ENCODE results near the gene TP53INP2.
"Not testable (repeated sequence)": the region's sequence is repeated elsewhere in the genome, so short reads cannot be mapped to it uniquely, and the experiment has no call there.

The TP53INP2 gene, protein sequence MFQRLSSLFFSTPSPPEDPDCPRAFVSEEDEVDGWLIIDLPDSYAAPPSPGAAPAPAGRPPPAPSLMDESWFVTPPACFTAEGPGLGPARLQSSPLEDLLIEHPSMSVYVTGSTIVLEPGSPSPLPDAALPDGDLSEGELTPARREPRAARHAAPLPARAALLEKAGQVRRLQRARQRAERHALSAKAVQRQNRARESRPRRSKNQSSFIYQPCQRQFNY

GRCh38 chr20:34704177-34705007 lies at the start of gene TP53INP2:
TSS of gene TP53INP2 (plus strand) at chr20:34704344. CDS start at chr20:34708740, 4,396 bp downstream.
- peaks cover 27% of the 10 kb centered on the region for H3K27me3 ChIP-seq (ENCODE audit: control insufficient read depth, insufficient read depth, low read length)
- peaks cover 10% of the 10 kb centered on the region; the same call in 1 of the 2 replicates for H3K4me1 ChIP-seq (ENCODE audit: control insufficient read depth, insufficient read depth, low read length)
- H3K9ac ChIP-seq (ENCODE audit: low read length): peak within 1 kb of the TSS; percentile 73
- peak within 1 kb of the TSS; percentile 87 for H3K4me3 ChIP-seq (ENCODE audit: low read depth, low read length)
- H3K36me3 ChIP-seq (ENCODE audit: control insufficient read depth, insufficient read depth, low read length): no peaks in the 10 kb centered on the region
- H3K9me3 ChIP-seq (ENCODE audit: control insufficient read depth, insufficient read depth, low read depth, low read length): no peaks in the 10 kb centered on the region
- peak within 1 kb of the TSS; percentile 92 for H3K27ac ChIP-seq (ENCODE audit: low read depth, low read length)

DNA sequence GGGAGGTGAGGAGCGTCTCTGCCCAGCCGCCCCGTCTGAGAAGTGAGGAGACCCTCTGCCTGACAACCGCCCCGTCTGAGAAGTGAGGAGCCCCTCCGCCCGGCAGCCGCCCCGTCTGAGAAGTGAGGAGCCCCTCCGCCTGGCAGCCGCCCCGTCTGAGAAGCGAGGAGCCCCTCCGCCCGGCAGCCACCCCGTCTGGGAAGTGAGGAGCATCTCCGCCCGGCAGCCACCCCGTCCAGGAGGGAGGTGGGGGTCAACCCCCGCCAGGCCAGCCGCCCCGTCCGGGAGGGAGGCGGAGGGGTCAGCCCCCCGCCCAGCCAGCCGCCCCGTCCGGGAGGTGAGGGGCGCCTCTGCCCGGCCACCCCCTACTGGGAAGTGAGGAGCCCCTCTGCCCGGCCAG lies 45.5 kb upstream of the TP53INP2 start:
- not testable (repeated sequence) for H3K36me3 ChIP-seq (ENCODE audit: control insufficient read depth, insufficient read depth, low read length); H3K9ac ChIP-seq (ENCODE audit: low read length); H3K4me1 ChIP-seq (ENCODE audit: control insufficient read depth, insufficient read depth, low read length); H3K27ac ChIP-seq (ENCODE audit: low read depth, low read length); H3K27me3 ChIP-seq (ENCODE audit: control insufficient read depth, insufficient read depth, low read length); H3K4me3 ChIP-seq (ENCODE audit: low read depth, low read length); H3K9me3 ChIP-seq (ENCODE audit: control insufficient read depth, insufficient read depth, low read depth, low read length)

- not testable (repeated sequence) for H3K4me3 ChIP-seq (ENCODE audit: low read depth, low read length); H3K27ac ChIP-seq (ENCODE audit: low read depth, low read length); H3K4me1 ChIP-seq (ENCODE audit: control insufficient read depth, insufficient read depth, low read length); H3K9ac ChIP-seq (ENCODE audit: low read length); H3K9me3 ChIP-seq (ENCODE audit: control insufficient read depth, insufficient read depth, low read depth, low read length); H3K27me3 ChIP-seq (ENCODE audit: control insufficient read depth, insufficient read depth, low read length); H3K36me3 ChIP-seq (ENCODE audit: control insufficient read depth, insufficient read depth, low read length)
Observed at GRCh38 chr20:34661811-34662210, 42.3 kb upstream of the TP53INP2 start.

DNA sequence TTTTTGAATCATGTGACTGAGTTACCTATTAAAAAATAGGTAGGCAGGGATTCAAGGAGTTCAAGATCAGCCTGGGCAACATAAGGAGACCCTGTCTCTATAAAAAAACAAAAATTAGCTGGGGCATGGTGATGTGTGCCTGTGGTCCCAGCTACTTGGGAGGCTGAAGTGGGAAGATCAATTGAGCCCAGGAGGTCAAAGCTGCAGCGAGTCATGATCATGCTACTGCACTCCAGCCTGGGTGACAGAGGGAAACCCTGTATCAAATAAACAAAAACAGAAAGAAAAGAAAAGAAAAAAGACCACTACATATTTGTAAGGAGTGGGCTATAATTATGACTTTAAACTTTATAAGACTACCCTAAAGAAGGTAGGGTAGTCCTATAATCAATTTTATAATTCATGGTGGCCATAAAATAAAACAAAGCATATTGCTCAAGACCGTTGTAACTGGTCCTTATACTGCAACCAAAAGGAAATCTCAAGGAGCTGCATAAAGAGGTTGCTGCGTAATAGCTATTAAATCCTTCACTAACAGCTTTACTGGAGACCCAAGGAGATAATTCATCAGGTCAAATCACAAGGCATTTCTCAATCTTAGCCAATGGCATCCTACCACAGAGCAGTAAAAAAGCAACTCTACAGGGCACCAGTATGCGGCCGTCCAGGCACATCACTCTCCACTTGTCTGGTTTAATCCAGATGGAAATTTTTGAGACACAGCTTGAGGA lies 40.8 kb upstream of the TP53INP2 start:
- H3K9ac ChIP-seq (ENCODE audit: low read length): no peak overlapping the region
- no peaks in the 10 kb centered on the region for H3K36me3 ChIP-seq (ENCODE audit: control insufficient read depth, insufficient read depth, low read length)
- no peak overlapping the region for H3K27ac ChIP-seq (ENCODE audit: low read depth, low read length)
- H3K4me3 ChIP-seq (ENCODE audit: low read depth, low read length): no peak overlapping the region
- H3K4me1 ChIP-seq (ENCODE audit: control insufficient read depth, insufficient read depth, low read length): no peaks in the 10 kb centered on the region
- no peaks in the 10 kb centered on the region for H3K9me3 ChIP-seq (ENCODE audit: control insufficient read depth, insufficient read depth, low read depth, low read length)
- no peaks in the 10 kb centered on the region for H3K27me3 ChIP-seq (ENCODE audit: control insufficient read depth, insufficient read depth, low read length)

- H3K4me3 ChIP-seq (ENCODE audit: low read depth, low read length); H3K36me3 ChIP-seq (ENCODE audit: control insufficient read depth, insufficient read depth, low read length); H3K4me1 ChIP-seq (ENCODE audit: control insufficient read depth, insufficient read depth, low read length); H3K27ac ChIP-seq (ENCODE audit: low read depth, low read length); H3K9ac ChIP-seq (ENCODE audit: low read length); H3K27me3 ChIP-seq (ENCODE audit: control insufficient read depth, insufficient read depth, low read length); H3K9me3 ChIP-seq (ENCODE audit: control insufficient read depth, insufficient read depth, low read depth, low read length): not testable (repeated sequence)
Observed at GRCh38 chr20:34664751-34665150, 39.4 kb upstream of the TP53INP2 start.

DNA sequence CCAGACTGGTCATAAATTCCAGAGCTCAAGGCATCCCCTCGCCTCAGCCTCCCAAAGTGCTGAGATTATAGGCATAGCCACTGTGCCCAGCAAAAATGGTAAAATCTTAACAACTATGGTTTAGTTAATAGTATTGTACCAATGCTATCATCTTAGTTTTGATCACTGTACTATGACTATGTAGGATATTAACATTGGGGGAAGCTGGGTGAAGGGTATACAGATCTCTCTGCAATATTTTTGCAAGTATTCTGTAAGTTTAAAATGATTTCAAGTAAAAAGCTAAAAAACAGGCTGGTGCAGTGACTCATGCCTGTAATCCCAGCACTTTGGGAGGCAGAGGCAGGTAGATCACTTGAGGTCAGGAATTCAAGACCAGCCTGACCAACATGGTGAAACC lies 35.0 kb upstream of the TP53INP2 start:
- 0 out of 2 replicates have a peak, but pooled peaks cover 5% of the 10 kb centered on the region for H3K9me3 ChIP-seq (ENCODE audit: control insufficient read depth, insufficient read depth, low read depth, low read length)
- H3K4me3 ChIP-seq (ENCODE audit: low read depth, low read length): no peak overlapping the region

GRCh38 chr20:34673412-34673811 lies 30.7 kb upstream of the TP53INP2 start:
- Histone ChIP-seq H3K27ac (ENCODE audit: low read depth, low read length) (no peak overlapping the region), H3K9ac (ENCODE audit: low read length) (no peak overlapping the region), H3K36me3 (ENCODE audit: control insufficient read depth, insufficient read depth, low read length) (no peaks in the 10 kb centered on the region), H3K4me3 (ENCODE audit: low read depth, low read length) (no peak overlapping the region), H3K4me1 (ENCODE audit: control insufficient read depth, insufficient read depth, low read length) (no peaks in the 10 kb centered on the region), H3K27me3 (ENCODE audit: control insufficient read depth, insufficient read depth, low read length) (no peaks in the 10 kb centered on the region), H3K9me3 (ENCODE audit: control insufficient read depth, insufficient read depth, low read depth, low read length) (0 out of 2 replicates have a peak, but pooled peaks cover 5% of the 10 kb centered on the region)

More for the DNA sequence above, 35.0 kb upstream of the TP53INP2 start:
- no peaks in the 10 kb centered on the region for H3K4me1 ChIP-seq (ENCODE audit: control insufficient read depth, insufficient read depth, low read length)
- no peaks in the 10 kb centered on the region for H3K36me3 ChIP-seq (ENCODE audit: control insufficient read depth, insufficient read depth, low read length)
- no peak overlapping the region for H3K9ac ChIP-seq (ENCODE audit: low read length)
- no peaks in the 10 kb centered on the region for H3K27me3 ChIP-seq (ENCODE audit: control insufficient read depth, insufficient read depth, low read length)
- no peak overlapping the region for H3K27ac ChIP-seq (ENCODE audit: low read depth, low read length)

DNA sequence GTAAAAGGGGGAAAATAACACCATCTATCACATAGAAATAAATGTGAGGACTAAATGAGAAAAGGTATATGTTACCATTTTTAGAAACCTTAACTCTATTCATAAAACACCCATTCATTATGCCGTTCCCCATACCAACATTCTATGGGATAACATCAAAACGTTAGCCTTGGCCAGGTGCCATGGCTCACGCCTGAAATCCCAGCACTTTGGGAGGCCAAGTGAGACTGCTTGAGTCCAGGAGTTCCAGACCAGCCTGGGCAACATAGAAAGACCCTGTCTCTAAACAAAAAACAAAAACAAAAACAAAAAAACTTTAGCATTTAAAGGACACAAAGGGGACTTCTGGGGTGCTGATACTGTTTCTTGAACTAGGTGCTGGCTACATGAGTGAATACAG lies 28.6 kb upstream of the TP53INP2 start:
- peak overlapping the region; percentile 80; the same call in 1 of the 2 replicates for H3K4me3 ChIP-seq (ENCODE audit: low read depth, low read length)
- no peaks in the 10 kb centered on the region for H3K9me3 ChIP-seq (ENCODE audit: control insufficient read depth, insufficient read depth, low read depth, low read length)
- no peaks in the 10 kb centered on the region for H3K27me3 ChIP-seq (ENCODE audit: control insufficient read depth, insufficient read depth, low read length)
- H3K9ac ChIP-seq (ENCODE audit: low read length): no peak overlapping the region
- no peaks in the 10 kb centered on the region for H3K36me3 ChIP-seq (ENCODE audit: control insufficient read depth, insufficient read depth, low read length)
- H3K4me1 ChIP-seq (ENCODE audit: control insufficient read depth, insufficient read depth, low read length): no peaks in the 10 kb centered on the region
- no peak overlapping the region for H3K27ac ChIP-seq (ENCODE audit: low read depth, low read length)

GRCh38 chr20:34675993-34676641 lies 28.0 kb upstream of the TP53INP2 start:
- no peak overlapping the region for H3K27ac ChIP-seq (ENCODE audit: low read depth, low read length)
- H3K36me3 ChIP-seq (ENCODE audit: control insufficient read depth, insufficient read depth, low read length): no peaks in the 10 kb centered on the region
- no peaks in the 10 kb centered on the region for H3K4me1 ChIP-seq (ENCODE audit: control insufficient read depth, insufficient read depth, low read length)
- peak overlapping the region; percentile 80 for H3K4me3 ChIP-seq (ENCODE audit: low read depth, low read length)
- H3K9me3 ChIP-seq (ENCODE audit: control insufficient read depth, insufficient read depth, low read depth, low read length): no peaks in the 10 kb centered on the region
- H3K9ac ChIP-seq (ENCODE audit: low read length): peak overlapping the region; percentile 47
- no peaks in the 10 kb centered on the region for H3K27me3 ChIP-seq (ENCODE audit: control insufficient read depth, insufficient read depth, low read length)

GRCh38 chr20:34676642-34677373 lies 27.3 kb upstream of the TP53INP2 start, which contains the start of gene PIGU:
TSS of gene PIGU (minus strand) at chr20:34677092. CDS start at chr20:34677085, 7 bp downstream.
- Histone ChIP-seq H3K27ac (ENCODE audit: low read depth, low read length) (no peak within 1 kb of the TSS), H3K9me3 (ENCODE audit: control insufficient read depth, insufficient read depth, low read depth, low read length) (no peaks in the 10 kb centered on the region), H3K27me3 (ENCODE audit: control insufficient read depth, insufficient read depth, low read length) (no peaks in the 10 kb centered on the region), H3K36me3 (ENCODE audit: control insufficient read depth, insufficient read depth, low read length) (no peaks in the 10 kb centered on the region), H3K4me1 (ENCODE audit: control insufficient read depth, insufficient read depth, low read length) (no peaks in the 10 kb centered on the region), H3K4me3 (ENCODE audit: low read depth, low read length) (peak within 1 kb of the TSS; percentile 80), H3K9ac (ENCODE audit: low read length) (peak within 1 kb of the TSS; percentile 57)
